Activated naive CD8-positive, alpha-beta T cell treated with anti-CD3 and anti-CD28 coated beads for 36 hours (primary cell): Measurements from ENCODE around the gene ZNF773. TPM values are rescaled to one million over a fixed set of nuclear protein-coding genes. Genes with fewer than 3 reads are reported as not detected.
"Not testable (repeated sequence)": the region's sequence is repeated elsewhere in the genome, so short reads cannot be mapped to it uniquely, and the experiment has no call there.

Experiments
- DNase-seq: peaks from one replicate; pipeline ENCODE4 v3.0.0; 2021
- H3K27ac Mint-ChIP-seq: one replicate; pipeline ENCODE4 v1.8.0; 2022; ENCODE audit warnings: mild to moderate bottlenecking, moderate library complexity, mixed read lengths
- H3K27me3 Mint-ChIP-seq: one replicate; pipeline ENCODE4 v1.8.0; 2022; ENCODE audit warnings: mild to moderate bottlenecking, mixed read lengths
- H3K36me3 Mint-ChIP-seq: one replicate; pipeline ENCODE4 v1.8.0; 2021; ENCODE audit warnings: mild to moderate bottlenecking, mixed read lengths
- H3K4me1 Mint-ChIP-seq: one replicate; pipeline ENCODE4 v1.8.0; 2021; ENCODE audit warnings: mixed read lengths
- H3K4me3 Mint-ChIP-seq: one replicate; pipeline ENCODE4 v1.8.0; 2022; ENCODE audit warnings: mild to moderate bottlenecking, moderate library complexity, mixed read lengths
- H3K9me3 Mint-ChIP-seq: one replicate; pipeline ENCODE4 v1.8.0; 2022; ENCODE audit warnings: mixed read lengths
- total RNA-seq, 2 experiments: library from RNA; stranded (reverse); gene quantifications; one replicate each; pipeline ENCODE4 v1.2.3, GENCODE V29; 2021

ZNF773 gene
- total RNA-seq, 2 experiments from 2014 or later = 8.5 to 9.1 TPM

DNA sequence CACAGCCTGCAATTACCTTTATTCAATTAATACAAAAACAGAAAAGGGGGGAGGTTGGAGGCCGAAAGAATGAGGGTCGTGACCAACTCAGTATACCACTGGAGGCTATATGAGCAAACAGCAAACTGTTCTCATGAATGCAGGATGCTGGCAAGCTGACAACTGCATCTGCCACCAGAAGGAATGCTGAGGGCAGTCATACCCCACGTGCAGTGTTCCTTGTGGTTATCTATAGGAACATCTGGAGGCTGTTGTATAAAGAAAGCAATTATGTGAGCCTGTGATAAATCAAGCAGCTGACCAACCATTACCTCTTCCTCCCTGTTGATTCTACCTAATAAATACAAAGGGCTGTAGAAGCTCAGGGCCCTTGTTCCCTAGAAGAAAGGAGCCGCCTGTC lies 18.3 kb downstream of the ZNF773 start:
- not testable (repeated sequence) for H3K4me3 Mint-ChIP-seq, H3K4me1 Mint-ChIP-seq, DNase-seq, H3K27me3 Mint-ChIP-seq, H3K27ac Mint-ChIP-seq
- Mint-ChIP-seq H3K9me3 (peaks cover 27% of the 10 kb centered on the region), H3K36me3 (peaks cover 55% of the 10 kb centered on the region)

DNA sequence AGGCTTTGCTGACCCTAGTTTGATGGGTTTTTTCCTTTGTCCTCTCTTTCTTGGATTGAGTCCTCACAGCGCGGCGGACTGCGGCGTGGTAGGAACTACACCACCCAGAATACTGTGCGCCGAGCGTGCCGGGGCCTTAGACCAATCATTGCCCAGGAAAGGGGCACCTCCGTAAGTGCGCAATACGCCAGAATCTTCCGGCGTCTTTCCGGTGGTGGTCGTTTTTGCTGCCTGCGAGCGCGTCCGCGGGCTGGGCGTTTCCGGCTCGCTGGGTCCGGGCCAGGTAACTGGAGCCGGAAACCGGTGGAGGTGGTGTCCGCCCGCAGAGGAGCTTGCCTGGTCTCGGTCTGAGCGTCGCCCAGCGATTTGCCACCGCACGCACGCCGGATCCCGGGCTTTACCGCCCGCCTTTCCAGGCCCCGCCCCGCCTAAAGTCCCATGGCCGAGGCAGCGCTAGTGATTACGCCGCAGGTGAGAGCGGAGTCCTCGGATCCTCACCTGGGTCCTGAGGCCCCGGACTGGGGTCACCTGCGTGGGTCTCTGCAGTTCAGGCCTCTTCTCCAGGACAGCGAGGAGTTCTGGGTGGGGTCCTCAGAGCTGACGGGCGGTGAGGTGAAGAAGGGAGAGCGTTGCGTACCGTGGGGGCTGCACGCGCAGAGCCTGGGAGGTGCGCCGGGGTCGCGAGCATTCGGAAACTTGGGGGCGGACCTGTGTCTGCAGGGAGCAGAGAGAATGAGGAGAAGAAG lies 27.6 kb downstream of the ZNF773 start, which contains the start of gene ZNF549:
Gene ZNF549 (plus strand): TSS at position 221 of the 746 bp plus-strand sequence. CDS start 218 bp downstream, at position 439.
- peak; percentile 93 for DNase-seq
- Mint-ChIP-seq H3K27me3 (no peaks in the 10 kb centered on the region), H3K27ac (peak within 1 kb of the TSS; percentile 93), H3K4me1 (peaks cover 15% of the 10 kb centered on the region), H3K36me3 (peaks cover 48% of the 10 kb centered on the region), H3K4me3 (peak within 1 kb of the TSS; percentile 93), H3K9me3 (peaks cover 28% of the 10 kb centered on the region)

DNA sequence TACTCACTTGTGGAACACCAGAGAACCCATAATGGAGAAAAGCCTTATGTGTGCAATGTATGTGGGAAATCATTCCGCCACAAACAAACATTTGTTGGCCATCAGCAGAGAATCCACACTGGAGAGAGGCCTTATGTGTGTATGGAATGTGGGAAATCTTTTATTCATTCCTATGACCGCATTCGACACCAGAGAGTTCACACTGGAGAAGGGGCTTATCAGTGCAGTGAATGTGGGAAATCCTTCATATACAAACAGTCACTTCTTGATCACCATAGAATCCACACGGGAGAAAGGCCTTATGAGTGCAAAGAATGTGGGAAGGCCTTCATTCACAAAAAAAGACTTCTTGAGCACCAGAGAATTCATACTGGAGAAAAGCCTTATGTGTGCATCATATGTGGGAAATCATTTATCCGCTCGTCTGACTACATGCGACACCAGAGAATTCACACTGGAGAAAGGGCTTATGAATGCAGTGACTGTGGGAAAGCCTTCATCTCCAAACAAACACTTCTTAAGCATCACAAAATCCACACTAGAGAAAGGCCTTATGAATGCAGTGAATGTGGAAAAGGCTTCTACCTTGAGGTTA lies 38.3 kb downstream of the ZNF773 start:
- Mint-ChIP-seq H3K4me3 (no peak overlapping the region), H3K27ac (no peak overlapping the region), H3K27me3 (no peaks in the 10 kb centered on the region), H3K4me1 (no peaks in the 10 kb centered on the region), H3K36me3 (peaks cover 98% of the 10 kb centered on the region), H3K9me3 (peaks cover 79% of the 10 kb centered on the region)
- DNase-seq = no peak

DNA sequence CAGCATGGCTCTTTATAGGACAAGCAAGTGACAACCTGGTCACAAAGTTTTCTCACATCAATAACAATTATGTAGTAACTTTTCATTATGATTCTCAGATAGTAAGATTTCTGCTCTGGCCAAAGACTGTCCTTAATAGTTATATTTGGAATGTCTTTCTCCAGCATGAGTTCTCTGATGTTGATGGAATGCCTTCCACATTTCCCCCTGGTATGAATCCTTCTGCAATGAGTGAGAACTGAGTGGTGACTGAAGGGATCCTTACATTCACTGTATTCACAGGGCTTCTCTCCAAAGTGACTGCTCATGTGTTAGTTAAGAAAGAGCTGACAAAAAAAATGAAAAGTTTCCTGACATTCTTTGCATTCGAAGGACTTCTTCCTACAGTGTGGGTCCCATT lies 46.8 kb downstream of the ZNF773 start:
- H3K36me3 Mint-ChIP-seq = peaks cover 98% of the 10 kb centered on the region
- H3K4me3 Mint-ChIP-seq = no peak overlapping the region
- no peaks in the 10 kb centered on the region for H3K27me3 Mint-ChIP-seq
- no peaks in the 10 kb centered on the region for H3K4me1 Mint-ChIP-seq
- no peak for DNase-seq
- H3K27ac Mint-ChIP-seq = no peak overlapping the region
- H3K9me3 Mint-ChIP-seq = peaks cover 67% of the 10 kb centered on the region

DNA sequence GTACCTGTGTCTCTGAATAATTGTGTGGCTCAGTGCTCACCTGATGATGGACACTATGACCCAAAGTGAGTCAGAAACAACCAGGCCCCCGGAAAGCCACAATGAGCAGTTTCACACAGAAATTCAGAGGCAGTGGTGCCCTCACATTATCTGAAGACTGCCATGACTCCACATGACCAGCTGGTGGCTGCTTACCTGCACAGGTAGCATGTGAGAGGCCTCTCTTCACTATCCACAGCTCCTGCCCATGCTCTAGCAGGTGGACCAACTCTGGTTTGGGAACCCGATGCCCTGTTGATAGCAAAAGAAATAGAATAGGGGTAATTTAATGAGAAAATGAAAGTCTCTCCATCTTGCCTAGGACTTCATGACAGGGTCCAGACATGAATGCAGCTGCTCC lies 52.7 kb downstream of the ZNF773 start:
- peaks cover 59% of the 10 kb centered on the region for H3K9me3 Mint-ChIP-seq
- H3K27ac Mint-ChIP-seq = no peak overlapping the region
- H3K27me3 Mint-ChIP-seq = no peaks in the 10 kb centered on the region
- DNase-seq = no peak
- H3K36me3 Mint-ChIP-seq = peaks cover 99% of the 10 kb centered on the region
- H3K4me1 Mint-ChIP-seq = peaks cover 7% of the 10 kb centered on the region
- H3K4me3 Mint-ChIP-seq = no peak overlapping the region

DNA sequence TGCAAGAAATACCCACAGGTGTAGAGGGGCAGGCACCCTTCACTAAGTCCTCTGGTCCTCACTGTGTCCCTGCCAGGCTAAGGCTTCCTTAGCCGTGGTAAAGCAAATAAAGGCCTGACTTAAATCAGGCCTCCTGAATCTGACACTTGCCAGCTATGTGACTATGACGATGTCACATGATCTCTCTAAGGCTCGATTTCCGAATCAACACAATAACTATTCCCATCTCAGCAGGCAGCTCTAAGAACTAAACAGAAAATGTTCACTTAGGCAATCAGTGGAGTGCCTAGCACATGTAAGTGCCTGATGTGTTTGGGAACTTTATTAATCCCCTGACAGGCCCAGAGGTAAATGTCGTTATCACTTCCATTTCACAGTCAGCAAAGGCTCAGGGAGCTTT lies 57.9 kb downstream of the ZNF773 start:
- Mint-ChIP-seq H3K4me3 (no peak overlapping the region), H3K27ac (no peak overlapping the region), H3K9me3 (peaks cover 36% of the 10 kb centered on the region), H3K4me1 (peaks cover 29% of the 10 kb centered on the region), H3K27me3 (peaks cover 5% of the 10 kb centered on the region), H3K36me3 (peaks cover 75% of the 10 kb centered on the region)
- no peak for DNase-seq

Other genes with a start within 250 kb of the ZNF773 start
- 10 to 100 TPM; 40.5 to 44.3 TPM for gene ZNF460, start 219.5 kb upstream of the ZNF773 start, total RNA-seq
- 1 to 10 TPM; 8.2 to 8.4 TPM for gene ZNF543, start 179.5 kb upstream of the ZNF773 start, total RNA-seq
- gene ZNF304, start 148.7 kb upstream of the ZNF773 start, total RNA-seq = 10 to 100 TPM; 10.3 to 10.5 TPM
- gene TRAPPC2B, start 136.4 kb upstream of the ZNF773 start, total RNA-seq = 1 to 10 TPM; 6.3 to 8.2 TPM
- gene ZNF547, start 136.4 kb upstream of the ZNF773 start, total RNA-seq = 1 to 10 TPM; 1.6 to 1.8 TPM
- 10 to 100 TPM; 17.4 to 18.5 TPM for gene ZNF548, start 110.1 kb upstream of the ZNF773 start, total RNA-seq
- gene ZNF17, start 88.8 kb upstream of the ZNF773 start, total RNA-seq = 10 to 100 TPM; 10.5 to 12.3 TPM
- gene ZNF749, start 64.6 kb upstream of the ZNF773 start, total RNA-seq = 10 to 100 TPM; 23.6 to 24.8 TPM
- gene VN1R1, start 42.8 kb upstream of the ZNF773 start, total RNA-seq = under 1 TPM; 0.30 to 0.31 TPM
- gene ZNF772, start 22.4 kb upstream of the ZNF773 start, total RNA-seq = 1 to 10 TPM; 9.3 to 9.7 TPM
- gene ZNF419, start 12.2 kb upstream of the ZNF773 start, total RNA-seq = 1 to 10 TPM; 7.5 to 7.8 TPM
- gene ZNF549, start 27.4 kb downstream of the ZNF773 start, total RNA-seq = 1 to 10 TPM; 5.6 to 6.1 TPM
- gene ZNF550, start 59.9 kb downstream of the ZNF773 start, total RNA-seq = 10 to 100 TPM; 10.9 to 11.4 TPM
- 1 to 10 TPM; 5.9 to 7.0 TPM for gene ZNF416, start 79.0 kb downstream of the ZNF773 start, total RNA-seq
- gene ZIK1, start 84.2 kb downstream of the ZNF773 start, total RNA-seq = 10 to 100 TPM; 13.1 to 14.4 TPM
- gene ZNF530, start 99.9 kb downstream of the ZNF773 start, total RNA-seq = 10 to 100 TPM; 11.0 to 12.2 TPM
- gene ZNF134, start 114.3 kb downstream of the ZNF773 start, total RNA-seq = 10 to 100 TPM; 18.8 to 19.5 TPM
- gene ZNF211, start 133.2 kb downstream of the ZNF773 start, total RNA-seq = 1 to 10 TPM; 6.9 to 7.9 TPM
- under 1 TPM in 1 of 2 experiments, not detected in 1; 0.14 TPM for gene ZSCAN4, start 169.0 kb downstream of the ZNF773 start, total RNA-seq
- 10 to 100 TPM; 18.2 to 21.4 TPM for gene ZNF551, start 182.0 kb downstream of the ZNF773 start, total RNA-seq
- gene ZNF154, start 209.3 kb downstream of the ZNF773 start, total RNA-seq = 1 to 10 TPM; 6.3 to 6.7 TPM
- 10 to 100 TPM in 1 of 2 experiments, 1 to 10 TPM in 1; 8.9 to 10.9 TPM for gene ZNF671, start 227.7 kb downstream of the ZNF773 start, total RNA-seq
- 10 to 100 TPM; 12.5 to 15.5 TPM for gene ZNF776, start 246.9 kb downstream of the ZNF773 start, total RNA-seq